D341Med (cell line): ENCODE measurements around the gene RNF126.
A peak's percentile ranks its signal among the peaks of the same experiment; 100 is the strongest.

Experiments used
- DNase-seq: peaks from one replicate; pipeline ENCODE4 v3.0.0; 2012; ENCODE audit warnings: low spot score

RNF126 gene

GRCh38 chr19:662207-662961, 630 bp downstream of the RNF126 start:
- DNase-seq = peak; percentile 68

GRCh38 chr19:661427-662196, 1.4 kb downstream of the RNF126 start:
- no peak for DNase-seq

DNA sequence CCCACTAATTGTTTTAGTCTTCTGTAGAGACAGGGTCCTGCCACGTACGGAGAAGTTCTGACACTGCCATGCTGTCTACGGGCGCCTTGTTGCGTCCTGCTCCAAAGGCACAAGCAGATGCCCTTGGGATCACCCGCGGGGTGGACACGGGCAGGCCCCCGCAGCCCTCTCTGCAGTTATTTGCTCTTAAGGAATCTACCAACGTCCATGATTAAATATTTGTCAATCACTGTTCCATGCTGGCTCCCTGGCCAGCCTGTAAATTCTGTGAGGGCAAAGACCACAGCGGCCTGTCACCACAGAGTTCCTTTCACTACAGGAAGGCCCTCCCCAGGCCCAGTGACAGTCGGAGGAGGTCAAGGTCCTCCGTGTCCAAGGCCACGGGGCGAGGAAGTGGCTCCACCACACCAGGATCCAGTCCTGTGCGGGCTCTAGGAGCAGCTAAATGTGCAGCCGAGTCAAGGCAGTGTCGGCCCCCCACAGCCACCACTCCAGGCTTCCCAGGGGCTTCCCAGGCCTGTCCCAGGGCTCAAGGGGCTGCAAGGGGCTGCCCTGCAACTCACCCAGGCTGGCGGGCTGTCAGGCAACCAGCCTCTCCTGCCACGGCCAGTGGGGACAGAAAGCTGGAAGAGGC, 2.1 kb downstream of the RNF126 start:
- no peak for DNase-seq

- DNase-seq = no peak
Measured at GRCh38 chr19:658916-659839, 3.8 kb downstream of the RNF126 start.

DNA sequence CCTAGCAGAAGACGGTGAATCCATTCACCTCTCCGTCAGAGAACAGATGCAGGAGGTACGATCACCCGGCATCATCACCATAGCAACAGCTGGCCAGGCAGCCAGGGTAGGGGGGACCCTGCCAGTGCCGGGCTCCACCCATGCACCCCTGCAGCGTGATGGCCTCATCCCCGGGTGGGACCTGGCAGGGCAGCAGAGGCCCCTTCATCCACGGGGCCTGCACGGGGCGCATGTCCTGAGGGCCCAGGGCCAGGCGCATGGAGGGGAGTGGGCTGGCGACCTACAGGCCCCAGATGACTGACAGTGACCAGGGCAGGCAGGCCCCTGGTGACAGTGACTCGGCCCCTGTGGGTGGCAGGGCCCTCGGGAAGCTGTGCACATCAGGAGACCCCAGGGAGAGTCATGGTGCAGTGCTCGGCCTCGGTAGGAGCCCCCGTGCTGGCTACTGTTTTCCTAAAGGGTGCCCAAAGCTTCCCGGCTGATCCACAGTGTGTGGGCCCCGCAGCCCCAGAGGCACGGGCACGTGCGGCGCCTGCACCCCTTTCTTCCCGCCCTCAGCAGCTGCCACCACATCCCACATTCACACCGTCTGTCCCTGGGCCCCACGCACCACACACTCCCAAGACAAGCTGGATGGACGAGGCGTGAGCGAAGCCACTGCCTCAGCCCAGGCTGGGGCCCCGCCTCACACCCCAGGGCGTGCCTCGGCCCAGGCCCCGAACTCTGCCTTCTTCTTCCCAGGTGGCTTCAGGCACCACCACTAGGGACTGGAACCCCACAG, 4.8 kb downstream of the RNF126 start:
- DNase-seq = no peak

DNA sequence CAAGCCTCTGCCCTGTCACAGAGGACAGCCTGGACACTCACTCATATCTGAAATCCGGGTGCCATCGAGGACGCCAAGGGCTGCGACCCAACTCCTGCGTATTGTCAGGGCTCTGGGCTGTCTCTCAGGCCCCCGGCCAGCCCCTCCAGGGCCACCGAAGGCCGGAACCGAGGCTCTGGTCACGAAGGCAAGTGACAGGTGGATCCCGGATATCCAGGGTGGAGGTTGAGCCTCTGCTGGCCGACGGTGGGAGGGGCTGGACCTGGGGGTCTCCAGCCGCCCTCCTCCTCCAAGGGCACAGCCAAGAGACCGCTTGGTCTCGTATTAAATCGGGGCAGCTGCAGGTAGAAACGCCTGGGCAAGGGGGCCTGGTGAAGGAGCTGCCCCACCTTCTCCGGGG, 5.4 kb downstream of the RNF126 start:
- no peak for DNase-seq

DNA sequence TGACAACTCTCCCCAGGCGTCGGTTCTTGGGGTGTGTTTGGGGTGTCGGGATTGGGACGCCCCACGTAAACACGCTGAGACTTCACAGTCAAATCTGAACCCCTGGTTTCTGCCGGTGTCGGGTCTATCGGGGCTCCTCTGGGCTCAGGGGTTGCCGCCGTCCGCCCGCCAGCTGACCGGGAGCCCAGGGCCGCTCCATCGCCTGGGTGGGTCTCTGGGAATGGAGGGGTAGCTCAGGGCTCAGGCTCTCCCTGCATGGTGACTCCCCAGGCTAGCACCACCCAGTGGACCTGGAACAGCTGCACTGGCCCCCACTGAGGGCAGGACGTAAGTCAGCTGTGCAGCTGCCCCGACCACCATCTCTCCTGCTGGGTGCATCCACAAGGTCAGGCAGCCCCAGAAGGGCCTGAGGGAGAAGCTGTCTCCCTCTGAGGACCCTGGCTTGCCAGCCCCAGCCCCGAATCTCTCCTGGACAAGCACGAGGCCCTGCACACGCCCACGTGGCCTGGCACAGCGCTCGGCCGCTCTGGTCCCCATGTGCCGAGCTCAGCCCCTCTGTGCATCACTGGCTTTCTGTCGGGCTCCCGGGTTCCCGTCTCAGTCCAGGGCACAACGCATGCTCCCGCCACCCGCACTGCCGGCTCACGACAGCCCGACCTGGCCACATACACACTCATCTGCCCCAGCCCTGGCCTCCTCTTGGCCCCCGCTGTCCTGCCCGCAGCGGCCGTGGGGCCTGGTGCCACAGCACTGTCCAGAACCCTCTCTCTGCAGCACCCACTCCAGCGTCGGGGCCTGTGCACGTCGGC, 6.1 kb downstream of the RNF126 start:
- no peak for DNase-seq

DNA sequence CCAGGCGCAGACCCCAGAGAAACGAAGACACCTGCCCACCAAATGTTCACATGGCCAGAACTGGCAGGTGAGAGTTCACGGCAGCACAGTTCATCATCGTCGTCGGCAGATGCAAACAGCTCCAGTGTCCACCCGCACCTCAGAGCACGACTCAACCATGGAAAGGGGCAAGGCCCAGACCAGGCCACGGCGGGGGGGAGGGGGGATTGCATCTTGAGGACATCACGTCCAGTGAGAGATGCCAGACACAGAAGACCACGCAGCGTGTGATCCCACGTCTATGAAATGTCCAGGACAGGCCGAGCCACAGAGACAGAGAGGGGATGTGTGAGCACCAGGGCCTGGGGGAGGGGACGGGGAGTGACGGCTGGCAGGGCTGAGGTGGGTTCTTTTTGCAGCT, 7.3 kb downstream of the RNF126 start:
- no peak for DNase-seq

DNA sequence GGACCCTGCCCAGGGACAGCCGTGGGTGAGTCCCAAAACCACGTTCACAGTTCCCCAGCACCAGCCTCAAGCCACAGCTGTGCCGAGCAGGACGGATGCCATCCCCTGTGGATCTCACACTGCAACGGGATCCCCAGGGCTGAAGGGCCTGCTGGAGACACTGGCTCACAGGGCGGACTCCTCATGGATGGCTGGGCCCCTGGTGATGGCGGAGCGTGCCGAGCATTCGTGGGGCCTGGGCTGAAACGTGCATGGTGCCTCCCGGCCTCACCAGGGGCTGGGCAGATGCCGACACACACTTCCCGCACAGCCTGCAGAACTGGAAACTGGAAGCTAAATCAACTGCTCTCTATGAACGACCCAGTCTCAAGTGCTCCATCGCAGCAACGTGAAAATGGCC, 9.6 kb downstream of the RNF126 start:
- no peak for DNase-seq

DNA sequence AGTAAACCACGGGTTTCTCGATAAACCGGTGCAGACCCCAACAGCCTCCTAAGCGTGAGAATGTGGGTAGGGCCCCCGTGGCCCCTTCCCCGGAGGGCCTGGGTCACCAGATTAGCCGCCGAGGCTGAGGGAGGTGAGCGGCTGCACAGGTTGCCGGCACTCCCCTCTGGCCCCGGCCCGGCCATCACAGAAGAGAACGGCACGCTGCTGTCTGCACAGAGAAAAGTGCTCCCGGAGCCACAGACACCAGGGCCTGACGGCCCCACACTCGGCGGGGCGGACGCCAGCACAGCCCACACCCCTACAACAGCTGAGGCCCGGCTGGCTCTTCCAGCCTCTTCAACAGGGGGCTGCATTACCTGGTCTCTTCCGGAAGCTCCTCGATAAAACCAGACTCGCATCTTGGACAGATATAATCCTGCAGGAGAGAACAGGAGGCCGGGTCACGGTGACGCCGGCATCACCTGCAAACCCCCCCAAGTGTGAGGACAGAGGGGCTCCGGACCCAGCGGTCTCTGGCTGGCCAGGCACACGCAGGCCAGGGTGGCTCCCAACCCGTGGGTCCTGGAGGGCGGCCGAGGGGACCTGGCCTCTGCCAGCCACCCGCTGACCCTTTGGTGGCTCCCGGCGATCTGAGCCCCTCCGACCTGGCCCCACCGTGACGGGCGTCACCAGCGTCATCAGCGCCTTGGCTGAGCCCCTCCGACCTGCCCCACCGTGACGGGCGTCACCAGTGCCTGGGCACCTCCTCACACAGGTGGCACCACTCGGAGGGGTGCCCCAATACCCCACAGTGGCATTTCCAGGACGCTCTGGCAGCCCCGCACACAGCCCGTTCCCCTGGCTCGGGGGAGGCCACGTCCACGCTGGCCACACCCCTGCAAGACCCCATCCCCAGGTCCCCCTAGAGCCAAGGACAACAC, 10.3 kb downstream of the RNF126 start:
- no peak for DNase-seq

GRCh38 chr19:651991-652390, 11.0 kb downstream of the RNF126 start:
- no peak for DNase-seq

DNA sequence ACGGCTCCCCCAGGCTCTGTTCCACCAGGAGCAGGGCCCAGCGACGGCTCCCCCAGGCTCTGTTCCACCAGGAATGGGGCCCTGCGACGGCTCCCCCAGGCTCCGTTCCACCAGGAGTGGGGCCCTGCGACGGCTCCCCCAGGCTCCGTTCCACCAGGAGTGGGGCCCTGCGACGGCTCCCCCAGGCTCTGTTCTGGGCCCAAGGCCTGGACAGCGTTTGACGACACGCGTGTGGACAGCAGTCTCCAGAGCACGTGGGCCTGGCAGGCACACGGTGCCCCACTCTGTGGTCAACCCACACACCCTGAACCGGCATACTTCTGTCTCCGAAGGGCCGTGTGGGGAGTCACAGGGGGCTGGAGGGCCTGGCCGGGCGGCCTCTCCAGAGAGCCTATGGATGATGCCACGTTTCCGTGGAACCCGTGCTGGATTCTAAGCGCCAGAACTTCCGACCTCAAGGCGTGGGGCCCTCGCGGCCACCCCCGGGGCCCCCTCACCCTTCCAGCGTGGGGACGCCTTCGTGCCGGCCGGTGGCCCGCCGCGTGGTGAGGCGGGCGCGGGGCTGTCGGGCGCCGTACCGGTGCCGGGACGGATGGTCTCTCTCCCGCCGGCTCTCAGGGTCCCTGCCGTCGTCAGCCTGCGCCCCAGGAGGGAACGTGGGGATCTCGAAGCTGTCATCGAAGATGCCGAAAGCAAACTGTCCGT, 11.7 kb downstream of the RNF126 start:
- DNase-seq = no peak

DNA sequence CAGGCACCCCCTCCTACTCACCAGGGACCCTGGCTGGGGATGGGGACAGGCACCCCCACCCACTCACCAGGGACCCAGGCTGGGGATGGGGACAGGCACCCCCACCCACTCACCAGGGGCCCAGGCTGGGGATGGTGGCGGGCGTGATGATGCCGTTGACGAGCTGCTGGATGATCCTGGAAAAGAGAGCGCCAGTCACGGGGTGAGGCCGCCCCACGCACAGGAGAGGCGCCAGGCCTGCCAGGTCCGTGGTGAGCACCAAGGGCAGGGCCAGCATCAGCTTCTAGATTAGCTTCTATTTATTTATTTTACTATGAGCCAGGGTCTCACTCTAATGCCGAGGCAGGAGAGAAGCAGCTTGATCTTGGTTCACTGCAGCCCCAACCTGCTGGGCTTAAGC, 12.9 kb downstream of the RNF126 start:
- no peak for DNase-seq

GRCh38 chr19:648904-649801, 13.9 kb downstream of the RNF126 start:
- DNase-seq = no peak

DNA sequence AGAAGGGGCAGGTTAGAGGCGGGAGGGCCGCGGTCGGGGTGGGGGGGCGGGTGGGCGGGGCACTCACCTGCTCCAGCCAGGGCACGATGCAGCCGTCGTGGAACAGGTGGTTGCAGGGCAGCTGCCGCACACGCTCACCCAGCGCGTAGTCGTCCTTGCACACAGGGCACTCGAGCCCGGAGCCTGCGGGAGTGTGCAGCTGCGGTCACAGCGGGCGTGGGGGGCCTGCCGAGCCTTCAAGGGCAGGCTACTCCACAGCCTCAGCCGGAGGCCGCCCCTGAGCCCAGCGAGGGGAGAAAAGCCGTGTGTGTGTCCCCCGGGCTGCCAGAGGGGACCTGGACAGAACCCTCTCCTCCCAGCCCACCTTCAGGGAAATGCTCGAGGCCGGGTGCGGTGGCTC, 14.7 kb downstream of the RNF126 start:
- DNase-seq = no peak

GRCh38 chr19:647566-648284, 15.3 kb downstream of the RNF126 start:
- DNase-seq = no peak
